ENCODE data around the gene RNASET2. TPM values are rescaled to one million over a fixed set of nuclear protein-coding genes. Genes with fewer than 3 reads are reported as not detected.

Gene RNASET2
- total RNA-seq, 1 donor from 2014 or later, result 15.3 TPM

DNA sequence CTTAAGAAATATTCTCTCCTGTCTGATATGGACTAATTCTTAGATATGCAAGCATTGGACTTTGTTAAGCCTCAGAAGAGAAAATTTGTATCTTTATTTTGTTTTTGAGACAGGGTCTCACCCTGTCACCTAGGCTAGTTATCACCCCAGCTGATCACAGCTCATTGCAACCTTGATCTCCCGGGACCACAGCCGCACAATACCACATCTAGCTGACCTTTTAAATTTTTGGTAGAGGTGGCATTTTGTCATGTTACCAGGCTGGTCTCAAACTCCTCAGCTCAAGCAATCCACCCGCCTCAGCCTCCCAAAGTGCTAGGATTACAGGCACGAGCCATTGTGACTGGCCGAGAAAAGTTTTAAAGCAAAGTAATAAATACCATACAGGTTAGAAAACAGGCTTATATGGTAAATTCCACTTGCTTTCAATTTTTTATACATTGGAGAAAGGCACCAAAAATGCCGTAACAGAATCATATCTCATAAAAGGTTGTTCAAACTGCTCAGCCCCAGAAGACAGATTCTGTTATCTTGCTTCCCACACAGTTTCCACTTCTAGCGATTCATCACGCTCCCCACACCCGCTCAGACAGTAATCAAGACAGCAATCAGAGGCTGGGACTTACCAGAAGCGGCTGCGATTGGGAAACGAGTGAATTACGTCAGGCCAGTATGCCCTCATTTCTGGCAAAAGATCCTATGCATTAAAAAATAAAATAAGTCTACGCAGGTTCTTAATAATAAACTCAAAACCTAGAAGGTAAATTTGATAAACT lies 13.8 kb downstream of the RNASET2 start:
- H3K4me1 Mint-ChIP-seq, result peaks cover 7% of the 10 kb centered on the region
- no peaks in the 10 kb centered on the region for H3K27me3 Mint-ChIP-seq (ENCODE audit: low read depth)

DNA sequence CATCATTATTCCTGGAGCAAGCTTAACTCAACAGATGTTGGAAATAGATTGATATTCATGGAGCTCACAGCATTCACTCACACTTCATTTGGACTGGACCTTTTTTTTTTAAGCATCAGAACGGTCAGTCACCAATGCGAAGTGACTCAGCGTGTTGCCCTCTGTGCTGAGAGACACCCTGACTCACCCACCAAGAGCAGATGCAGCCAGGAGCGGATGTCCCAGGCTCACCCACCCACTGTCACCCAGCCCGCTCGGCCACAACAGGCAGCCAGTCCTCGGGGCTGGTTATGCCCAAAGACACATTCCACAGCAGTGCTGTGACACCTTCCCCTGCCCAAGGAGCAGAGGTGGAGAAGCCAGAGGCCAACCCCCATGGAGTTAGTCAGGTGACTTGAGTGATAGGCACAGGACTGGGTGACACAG lies 15.7 kb downstream of the RNASET2 start:
- peaks cover 7% of the 10 kb centered on the region for H3K4me1 Mint-ChIP-seq
- no peak for DNase-seq (ENCODE audit: low read depth, low spot score)
- no peak overlapping the region for H3K4me3 Mint-ChIP-seq
- no peaks in the 10 kb centered on the region for H3K9me3 Mint-ChIP-seq
- H3K27me3 Mint-ChIP-seq (ENCODE audit: low read depth), result no peaks in the 10 kb centered on the region
- no peak overlapping the region for H3K27ac Mint-ChIP-seq (ENCODE audit: unreplicated experiment)
- TF ChIP-seq, protein P1, sequence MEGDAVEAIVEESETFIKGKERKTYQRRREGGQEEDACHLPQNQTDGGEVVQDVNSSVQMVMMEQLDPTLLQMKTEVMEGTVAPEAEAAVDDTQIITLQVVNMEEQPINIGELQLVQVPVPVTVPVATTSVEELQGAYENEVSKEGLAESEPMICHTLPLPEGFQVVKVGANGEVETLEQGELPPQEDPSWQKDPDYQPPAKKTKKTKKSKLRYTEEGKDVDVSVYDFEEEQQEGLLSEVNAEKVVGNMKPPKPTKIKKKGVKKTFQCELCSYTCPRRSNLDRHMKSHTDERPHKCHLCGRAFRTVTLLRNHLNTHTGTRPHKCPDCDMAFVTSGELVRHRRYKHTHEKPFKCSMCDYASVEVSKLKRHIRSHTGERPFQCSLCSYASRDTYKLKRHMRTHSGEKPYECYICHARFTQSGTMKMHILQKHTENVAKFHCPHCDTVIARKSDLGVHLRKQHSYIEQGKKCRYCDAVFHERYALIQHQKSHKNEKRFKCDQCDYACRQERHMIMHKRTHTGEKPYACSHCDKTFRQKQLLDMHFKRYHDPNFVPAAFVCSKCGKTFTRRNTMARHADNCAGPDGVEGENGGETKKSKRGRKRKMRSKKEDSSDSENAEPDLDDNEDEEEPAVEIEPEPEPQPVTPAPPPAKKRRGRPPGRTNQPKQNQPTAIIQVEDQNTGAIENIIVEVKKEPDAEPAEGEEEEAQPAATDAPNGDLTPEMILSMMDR (conservative IDR thresholded peaks at IDR 0.05), result no peak
- no peaks in the 10 kb centered on the region for H3K36me3 Mint-ChIP-seq (ENCODE audit: low read depth)

More for the DNA sequence above, 13.8 kb downstream of the RNASET2 start:
- no peaks in the 10 kb centered on the region for H3K9me3 Mint-ChIP-seq
- no peak overlapping the region for H3K27ac Mint-ChIP-seq (ENCODE audit: unreplicated experiment)
- no peaks in the 10 kb centered on the region for H3K36me3 Mint-ChIP-seq (ENCODE audit: low read depth)
- H3K4me3 Mint-ChIP-seq, result no peak overlapping the region
- TF ChIP-seq, protein P1 (conservative IDR thresholded peaks at IDR 0.05), result no peak
- DNase-seq (ENCODE audit: low read depth, low spot score), result no peak

DNA sequence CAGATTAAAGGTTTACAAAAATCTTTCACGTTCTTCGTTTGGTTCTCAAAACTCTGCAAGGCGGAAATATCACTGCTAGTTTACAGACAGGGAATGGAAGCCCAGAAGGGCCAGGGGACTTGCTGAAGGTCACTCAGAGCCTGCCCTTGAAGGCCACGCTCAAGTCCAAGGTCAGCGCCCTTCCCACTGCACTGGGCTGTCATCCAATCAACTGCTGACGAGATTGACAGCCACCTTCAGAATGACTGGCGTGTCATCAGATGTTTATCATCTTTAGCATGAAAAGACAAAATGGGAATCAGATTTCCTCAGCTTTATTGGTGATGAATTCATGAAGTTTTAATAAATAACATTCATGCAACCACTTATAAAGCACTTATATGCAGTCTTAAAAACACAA lies 16.5 kb downstream of the RNASET2 start:
- TF ChIP-seq, protein P1 (conservative IDR thresholded peaks at IDR 0.05), result no peak
- no peak overlapping the region for H3K4me3 Mint-ChIP-seq
- peaks cover 7% of the 10 kb centered on the region for H3K4me1 Mint-ChIP-seq
- H3K36me3 Mint-ChIP-seq (ENCODE audit: low read depth), result peaks cover 2% of the 10 kb centered on the region
- DNase-seq (ENCODE audit: low read depth, low spot score), result no peak
- H3K9me3 Mint-ChIP-seq, result no peaks in the 10 kb centered on the region
- H3K27ac Mint-ChIP-seq (ENCODE audit: unreplicated experiment), result no peak overlapping the region
- H3K27me3 Mint-ChIP-seq (ENCODE audit: low read depth), result no peaks in the 10 kb centered on the region

DNA sequence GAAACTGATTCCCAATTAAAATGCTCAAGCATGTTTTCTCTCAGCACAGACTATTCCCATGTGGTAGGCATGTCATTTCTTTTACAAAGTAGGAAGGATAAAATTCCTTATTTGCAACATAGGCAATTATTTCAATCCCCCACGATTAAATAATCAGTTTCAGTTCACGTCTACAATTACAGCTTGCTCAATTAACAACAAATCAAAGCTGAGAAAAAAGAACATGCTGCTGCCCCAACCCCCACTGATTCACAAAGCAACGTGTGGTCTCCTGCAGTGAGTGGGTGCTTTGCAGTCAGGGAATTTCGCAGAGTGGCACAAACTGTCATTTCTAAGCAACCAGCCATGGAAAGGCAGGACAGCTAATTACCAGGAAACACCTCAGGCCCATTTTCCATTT lies 17.0 kb downstream of the RNASET2 start:
- no peak for DNase-seq (ENCODE audit: low read depth, low spot score)
- Mint-ChIP-seq H3K9me3 (no peaks in the 10 kb centered on the region), H3K36me3 (ENCODE audit: low read depth) (peaks cover 2% of the 10 kb centered on the region), H3K4me3 (no peak overlapping the region), H3K27me3 (ENCODE audit: low read depth) (no peaks in the 10 kb centered on the region), H3K4me1 (peaks cover 7% of the 10 kb centered on the region), H3K27ac (ENCODE audit: unreplicated experiment) (no peak overlapping the region)
- TF ChIP-seq, protein P1 (conservative IDR thresholded peaks at IDR 0.05), result no peak

DNA sequence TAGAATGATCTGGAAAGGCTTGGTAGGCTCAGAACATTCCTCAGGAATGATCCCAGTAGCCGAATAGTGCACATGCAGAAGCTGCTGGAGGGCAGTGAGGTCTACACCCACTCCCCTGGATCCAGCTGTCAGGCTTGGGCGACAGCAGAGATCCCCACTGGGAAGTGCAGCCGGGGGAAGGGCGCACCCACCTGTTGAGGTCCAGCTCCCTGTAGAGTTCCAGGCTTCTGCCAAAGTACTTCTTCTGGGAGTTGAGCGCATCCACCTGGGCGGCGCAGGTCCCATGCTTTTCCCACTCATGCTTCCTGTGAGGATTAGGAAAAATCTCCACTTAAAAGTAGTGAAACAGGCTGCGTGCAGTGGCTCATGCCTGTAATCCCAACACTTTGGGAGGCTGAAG lies 17.6 kb downstream of the RNASET2 start:
- Mint-ChIP-seq H3K27ac (ENCODE audit: unreplicated experiment) (no peak overlapping the region), H3K4me1 (peaks cover 7% of the 10 kb centered on the region), H3K9me3 (no peaks in the 10 kb centered on the region), H3K36me3 (ENCODE audit: low read depth) (peaks cover 2% of the 10 kb centered on the region), H3K4me3 (no peak overlapping the region), H3K27me3 (ENCODE audit: low read depth) (no peaks in the 10 kb centered on the region)
- no peak for DNase-seq (ENCODE audit: low read depth, low spot score)
- TF ChIP-seq, protein P1 (conservative IDR thresholded peaks at IDR 0.05), result no peak
